K562 (cell line): ENCODE data around the gene GAL3ST2. TPM values are rescaled to one million over a fixed set of nuclear protein-coding genes. Genes with fewer than 3 reads are reported as not detected.

Experiments
- ADNP ChIP-seq: fragments of 200-800 bp; sonication (Bioruptor generic); IDR thresholded peaks from 2 replicates; pipeline ENCODE4 v1.6.1; 2016; ENCODE audit warnings: missing genetic modification characterization, missing compliant biosample characterization
- ATF1 ChIP-seq, 2 experiments: fragments of 450-650 bp in 1 of 2; IDR thresholded peaks; 2 replicates each; pipeline ENCODE4 v1.6.1; 2016; ENCODE audit warnings: missing compliant biosample characterization in 1 of 2, missing genetic modification characterization in 1 of 2
- ATF2 ChIP-seq: sonication (generic); formaldehyde crosslinking; IDR thresholded peaks from 2 replicates; pipeline ENCODE4 v1.8.1; 2022; ENCODE audit warnings: missing genetic modification reagents
- CHD2 ChIP-seq: IDR thresholded peaks from 2 replicates; pipeline ENCODE4 v1.6.1; 2011; ENCODE audit warnings: low read depth, low read length
- E2F1 ChIP-seq: sonication (generic); formaldehyde crosslinking; IDR thresholded peaks from 2 replicates; pipeline ENCODE4 v1.8.1; 2023; ENCODE audit warnings: mild to moderate bottlenecking, missing genetic modification reagents, moderate library complexity
- E2F4 ChIP-seq: sonication (generic); formaldehyde crosslinking; IDR thresholded peaks from 2 replicates; pipeline ENCODE4 v1.8.0; 2022; ENCODE audit warnings: mild to moderate bottlenecking, low read depth, missing genetic modification reagents
- EGR1 ChIP-seq: fragments of 450-650 bp; conservative IDR thresholded peaks from 2 replicates; pipeline ENCODE4 v1.6.1; 2017; ENCODE audit warnings: mild to moderate bottlenecking
- HINFP ChIP-seq: fragments of 450-650 bp; conservative IDR thresholded peaks from 2 replicates; pipeline ENCODE4 v1.6.1; 2016; ENCODE audit warnings: missing genetic modification characterization, low read depth, mild to moderate bottlenecking, control low read depth, missing compliant biosample characterization
- HMGN3 ChIP-seq: IDR thresholded peaks from 2 replicates; pipeline ENCODE4 v1.6.1; 2011; ENCODE audit warnings: borderline replicate concordance, low read depth, mild to moderate bottlenecking, mixed read lengths, low read length; ENCODE audit not compliant: insufficient read length; ENCODE audit errors: extremely low read depth
- HNRNPL ChIP-seq: fragments of 200-400 bp; formaldehyde crosslinking; IDR thresholded peaks from 2 replicates; pipeline ENCODE4 v1.6.1; 2017; ENCODE audit warnings: low read depth, mild to moderate bottlenecking, low read length
- MIER1 ChIP-seq: fragments of 450-650 bp; IDR thresholded peaks from 2 replicates; pipeline ENCODE4 v1.6.1; 2016; ENCODE audit warnings: antibody characterized with exemption, mild to moderate bottlenecking, low read depth
- PHF8 ChIP-seq: fragments of 200-600 bp; sonication (generic); IDR thresholded peaks from 2 replicates; pipeline ENCODE4 v1.6.1; 2012; ENCODE audit warnings: mixed run types, mild to moderate bottlenecking, inconsistent platforms, low read length, moderate library complexity, borderline replicate concordance
- SETDB1 ChIP-seq: IDR thresholded peaks from one replicate; pipeline ENCODE4 v1.6.1; 2012; ENCODE audit warnings: low read length, control low read depth, inconsistent platforms
- TCF3 ChIP-seq: sonication (generic); formaldehyde crosslinking; IDR thresholded peaks from 2 replicates; pipeline ENCODE4 v1.4.0; 2020; ENCODE audit warnings: mild to moderate bottlenecking, missing genetic modification reagents
- YBX1 ChIP-seq: fragments of 450-650 bp; IDR thresholded peaks from 2 replicates; pipeline ENCODE4 v1.7.1; 2016; ENCODE audit warnings: mild to moderate bottlenecking
- ZFX ChIP-seq: sonication (generic); formaldehyde crosslinking; IDR thresholded peaks from 2 replicates; pipeline ENCODE4 v1.8.0; 2022; ENCODE audit warnings: mild to moderate bottlenecking, missing genetic modification reagents, moderate library complexity
- ZNF217 ChIP-seq: sonication (generic); formaldehyde crosslinking; IDR thresholded peaks from 2 replicates; pipeline ENCODE4 v1.8.0; 2022; ENCODE audit warnings: mild to moderate bottlenecking, missing genetic modification reagents
- ZNF57 ChIP-seq: fragments of 450-650 bp; formaldehyde crosslinking; IDR thresholded peaks from 2 replicates; pipeline ENCODE4 v1.4.0; 2020; ENCODE audit warnings: mild to moderate bottlenecking, moderate library complexity
- ZNF75A ChIP-seq: fragments of 450-650 bp; formaldehyde crosslinking; IDR thresholded peaks from 2 replicates; pipeline ENCODE4 v1.4.0; 2020; ENCODE audit warnings: mild to moderate bottlenecking
- polyA plus RNA-seq, 8 experiments: library from polyadenylated mRNA; depleted of rRNA in 4 of 8; stranded (reverse) in 5 of 8; unstranded in 3 of 8; fragments of >200 nt; fragmentation: Nextera tagmentation in 2 of 8; fragmentation: Illumina TruSeq in 1 of 8; extraction: Ambion mirVana in 2 of 8; extraction: Trizol in 1 of 8; gene quantifications; 2 replicates each; pipeline versions ENCODE4 v1.2.1 to v1.2.3, GENCODE V29; 2011 to 2014; ENCODE audit warnings: inconsistent platforms in 1 of 8, missing spikeins in 1 of 8
- total RNA-seq, 7 experiments: library from RNA; depleted of rRNA in 6 of 7; stranded (reverse); fragments of >200 nt in 6 of 7; fragmentation: Illumina TruSeq in 2 of 7; extraction: Trizol in 2 of 7; gene quantifications; 2 replicates each; pipeline versions ENCODE4 v1.2.1 to v1.2.3, GENCODE V29; 2011 to 2021; ENCODE audit warnings: low replicate concordance in 1 of 7
- TF ChIP-seq, protein P1 (sequence below): fragments of 250-450 bp; sonication (Bioruptor Pico); IDR thresholded peaks from 2 replicates; pipeline ENCODE4 v1.8.0; 2021; ENCODE audit warnings: moderate library complexity, mild to moderate bottlenecking, inconsistent platforms
- TF ChIP-seq, protein P2 (sequence below): fragments of 450-650 bp; IDR thresholded peaks from 2 replicates; pipeline ENCODE4 v1.6.1; 2016

The GAL3ST2 gene
- total and polyA plus RNA-seq, 9 of the 15 experiments (the other 6 are each of a cell fraction or from before 2014, with no cell fraction given) = 0.42 TPM; not detected in 8

GRCh38 chr2:241801611-241802420 is 25.2 kb downstream of the GAL3ST2 start (continued):
- TF ChIP-seq E2F1 (CRISPR knock-in tag) (no peak), EGR1 (peak; percentile 37; the same call in 1 of the 2 replicates), ADNP (tag) (no peak), ATF2 (no peak), MIER1 (no peak), ZNF75A (CRISPR knock-in tag) (no peak), HNRNPL (no peak), YBX1 (no peak), SETDB1 (no peak), HMGN3 (peak; percentile 34), TCF3 (no peak), ZFX (peak; percentile 58; the same call in 1 of the 2 replicates), CHD2 (no peak), PHF8 (peak; percentile 37; the same call in 1 of the 2 replicates), ZNF217 (CRISPR knock-in tag) (no peak), HINFP (no peak), E2F4 (CRISPR knock-in tag) (no peak), ATF1 (CRISPR knock-in tag; IDR thresholded peaks at IDR 0.05) (no peak), ATF1 (tag; IDR thresholded peaks at IDR 0.05) (no peak), ZNF57 (no peak)
- TF ChIP-seq, protein P1, sequence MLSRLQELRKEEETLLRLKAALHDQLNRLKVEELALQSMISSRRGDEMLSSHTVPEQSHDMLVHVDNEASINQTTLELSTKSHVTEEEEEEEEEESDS (CRISPR knock-in tag) = no peak
- TF ChIP-seq, protein P2, sequence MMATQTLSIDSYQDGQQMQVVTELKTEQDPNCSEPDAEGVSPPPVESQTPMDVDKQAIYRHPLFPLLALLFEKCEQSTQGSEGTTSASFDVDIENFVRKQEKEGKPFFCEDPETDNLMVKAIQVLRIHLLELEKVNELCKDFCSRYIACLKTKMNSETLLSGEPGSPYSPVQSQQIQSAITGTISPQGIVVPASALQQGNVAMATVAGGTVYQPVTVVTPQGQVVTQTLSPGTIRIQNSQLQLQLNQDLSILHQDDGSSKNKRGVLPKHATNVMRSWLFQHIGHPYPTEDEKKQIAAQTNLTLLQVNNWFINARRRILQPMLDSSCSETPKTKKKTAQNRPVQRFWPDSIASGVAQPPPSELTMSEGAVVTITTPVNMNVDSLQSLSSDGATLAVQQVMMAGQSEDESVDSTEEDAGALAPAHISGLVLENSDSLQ = no peak
